A549 (cell line): ENCODE results near the gene FOLR2. TPM values are rescaled to one million over a fixed set of nuclear protein-coding genes. Genes with fewer than 3 reads are reported as not detected.

Experiments
- ATAC-seq, 2 experiments: fragments of 200-7000 bp in 1 of 2; fragments of >200 bp in 1 of 2; cut with Nextera tagmentation in 1 of 2; cut with Tn5 transposase in 1 of 2; 3 replicates each; pipeline versions ENCODE4 v1.8.0 to v1.9.1; 2018 to 2020; ENCODE audit warnings: mild to moderate bottlenecking in 1 of 2, moderate library complexity in 1 of 2
- CTCF ChIA-PET: fragments of 300-600 bp; sonication (Branson Sonifier 250); formaldehyde crosslinking; extraction: SDS; loops from one replicate; lab custom pipeline; 2021; ENCODE audit warnings: antibody characterized with exemption, inconsistent platforms; lab: Yijun Ruan, JAX
- POLR2A ChIA-PET: fragments of 350-600 bp; formaldehyde crosslinking; extraction: SDS; loops from one replicate; lab custom pipeline; 2021; ENCODE audit warnings: antibody characterized with exemption, inconsistent platforms; lab: Yijun Ruan, JAX
- DNase-seq, 2 experiments: peaks; one replicate each; pipeline versions ENCODE4 v3.0.0 to v3.0.0-alpha.2; 2011 to 2016; ENCODE audit warnings: low read depth in 1 of 2, low spot score in 1 of 2
- FAIRE-seq: peaks from 2 replicates; lab custom pipeline; 2011; peaks lifted over from hg19 to GRCh38; lab: Jason Lieb, UNC
- H3K27ac ChIP-seq, 2 experiments: fragments of >200 bp; sonication (Bioruptor Twin); formaldehyde crosslinking; 3 replicates each; pipeline ENCODE4 v1.5.1; 2016 to 2017
- H3K4me1 ChIP-seq: fragments of >200 bp; sonication (Bioruptor Twin); formaldehyde crosslinking; 3 replicates; pipeline ENCODE4 v1.6.1; 2016
- H3K4me2 ChIP-seq: fragments of >200 bp; sonication (Bioruptor Twin); formaldehyde crosslinking; 3 replicates; pipeline ENCODE4 v1.6.1; 2016
- H3K4me3 ChIP-seq: fragments of >200 bp; sonication (Bioruptor Twin); formaldehyde crosslinking; 3 replicates; pipeline ENCODE4 v1.5.1; 2016
- H3K9me3 ChIP-seq: fragments of >200 bp; sonication (Bioruptor Twin); formaldehyde crosslinking; 3 replicates; pipeline ENCODE4 v1.6.1; 2016
- BHLHE40 ChIP-seq: IDR thresholded peaks from 2 replicates; pipeline ENCODE4 v1.6.1; 2012; ENCODE audit warnings: low read depth, low read length, inconsistent platforms
- CBX2 ChIP-seq: fragments of 200-600 bp; sonication (generic); IDR thresholded peaks from 2 replicates; pipeline ENCODE4 v1.6.1; 2016; ENCODE audit warnings: low read depth, mild to moderate bottlenecking, borderline replicate concordance
- CEBPB ChIP-seq, 2 experiments: fragments of >200 bp in 1 of 2; sonication (Bioruptor Twin) in 1 of 2; formaldehyde crosslinking in 1 of 2; IDR thresholded peaks; 2 replicates each; pipeline ENCODE4 v1.6.1; 2012 to 2016
- FOSB ChIP-seq: fragments of 250-450 bp; sonication (Bioruptor Pico); IDR thresholded peaks from 2 replicates; pipeline ENCODE4 v1.5.0; 2020; ENCODE audit warnings: mild to moderate bottlenecking, moderate library complexity
- FOSL2 ChIP-seq, 2 experiments: fragments of 450-650 bp in 1 of 2; fragments of >200 bp in 1 of 2; sonication (Bioruptor Twin) in 1 of 2; formaldehyde crosslinking; IDR thresholded peaks; 2 replicates each; pipeline versions ENCODE4 v1.5.0 to v1.6.1; 2016 to 2020; ENCODE audit warnings: mild to moderate bottlenecking in 1 of 2, moderate library complexity in 1 of 2
- FOXS1 ChIP-seq: fragments of 250-450 bp; sonication (Bioruptor Pico); IDR thresholded peaks from 2 replicates; pipeline ENCODE4 v1.5.0; 2020; ENCODE audit warnings: mild to moderate bottlenecking, moderate library complexity
- HOXB13 ChIP-seq: fragments of 250-450 bp; sonication (Bioruptor Pico); IDR thresholded peaks from 2 replicates; pipeline ENCODE4 v1.5.0; 2020; ENCODE audit warnings: low read depth, mild to moderate bottlenecking, moderate library complexity
- KDM5A ChIP-seq: fragments of 200-600 bp; sonication (generic); IDR thresholded peaks from 2 replicates; pipeline ENCODE4 v1.6.1; 2016; ENCODE audit warnings: antibody characterized with exemption, mild to moderate bottlenecking
- MAFK ChIP-seq: fragments of 450-650 bp; IDR thresholded peaks from 2 replicates; pipeline ENCODE4 v1.6.1; 2014; ENCODE audit not compliant: partially characterized antibody
- RARB ChIP-seq: fragments of 250-450 bp; sonication (Bioruptor Pico); IDR thresholded peaks from 2 replicates; pipeline ENCODE4 v1.8.0; 2021; ENCODE audit warnings: mild to moderate bottlenecking, moderate library complexity
- RCOR1 ChIP-seq: fragments of 150-350 bp; IDR thresholded peaks from 2 replicates; pipeline ENCODE4 v1.6.1; 2014; ENCODE audit warnings: antibody characterized with exemption, low read length, low read depth
- RFX5 ChIP-seq: fragments of 450-650 bp; IDR thresholded peaks from 2 replicates; pipeline ENCODE4 v1.7.1; 2014; ENCODE audit warnings: antibody characterized with exemption, mild to moderate bottlenecking, moderate library complexity
- ZC3H11A ChIP-seq: fragments of 450-650 bp; IDR thresholded peaks from 2 replicates; pipeline ENCODE4 v1.6.1; 2014; ENCODE audit warnings: antibody characterized with exemption, mild to moderate bottlenecking
- ZFP36 ChIP-seq: fragments of 450-650 bp; IDR thresholded peaks from 2 replicates; pipeline ENCODE4 v1.6.1; 2014; ENCODE audit warnings: borderline replicate concordance; ENCODE audit not compliant: partially characterized antibody
- ZNF302 ChIP-seq: fragments of 250-450 bp; sonication (Bioruptor Pico); IDR thresholded peaks from 2 replicates; pipeline ENCODE4 v1.9.0; 2021; ENCODE audit warnings: inconsistent platforms, mild to moderate bottlenecking, moderate library complexity
- WGBS: methylation state at CpG from one replicate; pipeline ENCODE4 v1.1.6; 2017; ENCODE audit errors: missing lambda C conversion rate; 5-methylcytosine and 5-hydroxymethylcytosine counted together
- polyA plus RNA-seq, 4 experiments: library from polyadenylated mRNA; depleted of rRNA in 3 of 4; stranded (reverse); fragments of >200 nt; fragmentation: RNase III in 1 of 4; extraction: RNeasy Plus Mini Kit Qiagen cat#74134 plus additional on column Dnase treatment in 1 of 4; gene quantifications; 2 replicates in 3 of 4; 3 replicates in 1 of 4; pipeline ENCODE4 v1.2.3, GENCODE V29; 2011 to 2017
- TF ChIP-seq, protein P1 (sequence below): fragments of >200 bp; sonication (Bioruptor Twin); formaldehyde crosslinking; IDR thresholded peaks from 2 replicates; pipeline ENCODE4 v1.6.1; 2016
- TF ChIP-seq, protein P2 (sequence below): fragments of 150-350 bp; IDR thresholded peaks from 2 replicates; pipeline ENCODE4 v1.6.1; 2014; ENCODE audit warnings: low read depth, mild to moderate bottlenecking, low read length
- TF ChIP-seq, protein P3 (sequence below): fragments of 450-650 bp; IDR thresholded peaks from 2 replicates; pipeline ENCODE4 v1.6.1; 2014; ENCODE audit warnings: antibody characterized with exemption
- TF ChIP-seq, protein P4 (sequence below): fragments of 250-450 bp; sonication (Bioruptor Pico); IDR thresholded peaks from 2 replicates; pipeline ENCODE4 v1.5.0; 2021; ENCODE audit warnings: mild to moderate bottlenecking, moderate library complexity, borderline replicate concordance

Gene FOLR2
- polyA plus RNA-seq, 2 of the 4 experiments (the other 2 are of a cell fraction), result not detected

DNA sequence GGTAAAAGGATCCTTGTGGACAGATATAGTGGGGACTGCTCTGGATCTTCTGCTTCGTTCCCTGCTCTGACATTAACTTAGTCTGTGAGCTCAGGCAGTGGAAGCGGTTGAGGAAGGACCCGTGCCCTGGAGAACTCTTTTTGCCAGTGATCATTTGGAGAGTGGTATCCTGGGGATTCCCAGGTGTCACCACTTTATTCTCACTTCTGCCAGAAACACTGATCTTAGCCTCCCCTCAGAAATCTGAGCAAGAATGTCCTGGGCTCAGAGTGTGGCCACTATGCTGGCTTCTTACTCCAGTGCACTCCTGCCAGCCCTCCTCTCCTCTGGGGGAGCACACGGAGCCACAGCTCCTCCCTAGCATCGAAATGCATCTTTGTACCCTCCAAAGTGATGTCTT, 35.0 kb downstream of the FOLR2 start:
- WGBS, result 52% methylated on average over 5 of the region's 5 CpGs
- TF ChIP-seq KDM5A (no peak), CEBPB (IDR thresholded peaks at IDR 0.05) (no peak), FOSL2 (IDR thresholded peaks at IDR 0.05) (no peak), FOSL2 (CRISPR knock-in tag; IDR thresholded peaks at IDR 0.05) (no peak), ZC3H11A (no peak), RARB (CRISPR knock-in tag) (no peak)

DNA sequence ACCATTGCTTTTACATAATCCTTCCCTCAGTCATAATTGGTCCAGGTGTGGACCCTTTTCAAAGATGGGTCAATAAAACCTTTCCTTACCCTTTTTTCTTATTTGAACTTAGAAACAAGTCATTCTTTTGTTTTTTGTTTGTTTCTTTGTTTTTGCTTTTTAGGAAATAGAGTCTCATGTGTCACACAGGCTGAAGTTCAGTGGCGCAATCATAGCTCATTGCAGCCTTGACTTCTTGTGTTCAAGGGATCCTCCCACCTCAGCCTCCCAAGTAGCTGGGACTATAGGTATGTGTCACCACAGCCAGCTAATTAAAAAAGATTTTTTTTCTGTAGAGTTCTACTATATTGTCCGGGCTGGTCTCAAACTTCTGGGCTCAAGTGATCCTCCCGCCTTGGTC, 36.8 kb downstream of the FOLR2 start:
- no peak for DNase-seq
- FAIRE-seq, result no peak
- CTCF ChIA-PET, result interaction anchor here (1.1 to 1.2 kb wide), 2 partner anchors 16 to 1098 kb away, joined by 3 read pairs; no protein-coding TSS in a partner anchor
- H3K4me1 ChIP-seq, result no peaks in the 10 kb centered on the region
- no peak for ATAC-seq
- POLR2A ChIA-PET, result no interaction called here
- 62% methylated on average over 3 of the region's 3 CpGs for WGBS
- TF ChIP-seq RFX5, result no peak
- no peak for TF ChIP-seq FOSB (CRISPR knock-in tag)
- TF ChIP-seq, protein P1, sequence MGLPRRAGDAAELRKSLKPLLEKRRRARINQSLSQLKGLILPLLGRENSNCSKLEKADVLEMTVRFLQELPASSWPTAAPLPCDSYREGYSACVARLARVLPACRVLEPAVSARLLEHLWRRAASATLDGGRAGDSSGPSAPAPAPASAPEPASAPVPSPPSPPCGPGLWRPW, result no peak
- no peak for TF ChIP-seq FOXS1 (CRISPR knock-in tag)
- TF ChIP-seq, protein P2, sequence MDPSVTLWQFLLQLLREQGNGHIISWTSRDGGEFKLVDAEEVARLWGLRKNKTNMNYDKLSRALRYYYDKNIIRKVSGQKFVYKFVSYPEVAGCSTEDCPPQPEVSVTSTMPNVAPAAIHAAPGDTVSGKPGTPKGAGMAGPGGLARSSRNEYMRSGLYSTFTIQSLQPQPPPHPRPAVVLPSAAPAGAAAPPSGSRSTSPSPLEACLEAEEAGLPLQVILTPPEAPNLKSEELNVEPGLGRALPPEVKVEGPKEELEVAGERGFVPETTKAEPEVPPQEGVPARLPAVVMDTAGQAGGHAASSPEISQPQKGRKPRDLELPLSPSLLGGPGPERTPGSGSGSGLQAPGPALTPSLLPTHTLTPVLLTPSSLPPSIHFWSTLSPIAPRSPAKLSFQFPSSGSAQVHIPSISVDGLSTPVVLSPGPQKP, result no peak
- TF ChIP-seq, protein P3, sequence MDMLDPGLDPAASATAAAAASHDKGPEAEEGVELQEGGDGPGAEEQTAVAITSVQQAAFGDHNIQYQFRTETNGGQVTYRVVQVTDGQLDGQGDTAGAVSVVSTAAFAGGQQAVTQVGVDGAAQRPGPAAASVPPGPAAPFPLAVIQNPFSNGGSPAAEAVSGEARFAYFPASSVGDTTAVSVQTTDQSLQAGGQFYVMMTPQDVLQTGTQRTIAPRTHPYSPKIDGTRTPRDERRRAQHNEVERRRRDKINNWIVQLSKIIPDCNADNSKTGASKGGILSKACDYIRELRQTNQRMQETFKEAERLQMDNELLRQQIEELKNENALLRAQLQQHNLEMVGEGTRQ, result no peak
- TF ChIP-seq CBX2, result no peak
- TF ChIP-seq ZNF302 (CRISPR knock-in tag), result no peak
- no peak for TF ChIP-seq HOXB13 (CRISPR knock-in tag)
- TF ChIP-seq, protein P4, sequence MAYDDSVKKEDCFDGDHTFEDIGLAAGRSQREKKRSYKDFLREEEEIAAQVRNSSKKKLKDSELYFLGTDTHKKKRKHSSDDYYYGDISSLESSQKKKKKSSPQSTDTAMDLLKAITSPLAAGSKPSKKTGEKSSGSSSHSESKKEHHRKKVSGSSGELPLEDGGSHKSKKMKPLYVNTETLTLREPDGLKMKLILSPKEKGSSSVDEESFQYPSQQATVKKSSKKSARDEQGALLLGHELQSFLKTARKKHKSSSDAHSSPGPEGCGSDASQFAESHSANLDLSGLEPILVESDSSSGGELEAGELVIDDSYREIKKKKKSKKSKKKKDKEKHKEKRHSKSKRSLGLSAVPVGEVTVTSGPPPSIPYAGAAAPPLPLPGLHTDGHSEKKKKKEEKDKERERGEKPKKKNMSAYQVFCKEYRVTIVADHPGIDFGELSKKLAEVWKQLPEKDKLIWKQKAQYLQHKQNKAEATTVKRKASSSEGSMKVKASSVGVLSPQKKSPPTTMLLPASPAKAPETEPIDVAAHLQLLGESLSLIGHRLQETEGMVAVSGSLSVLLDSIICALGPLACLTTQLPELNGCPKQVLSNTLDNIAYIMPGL (CRISPR knock-in tag), result no peak
- no peak for TF ChIP-seq ZFP36
- TF ChIP-seq BHLHE40, result no peak
- TF ChIP-seq RCOR1, result no peak
- no peak for TF ChIP-seq KDM5A
- no peak for TF ChIP-seq MAFK
- TF ChIP-seq, all 56 proteins: peak for 0
- Histone ChIP-seq H3K27ac (no peak overlapping the region), H3K4me3 (no peak overlapping the region), H3K4me2 (no peak overlapping the region), H3K9me3 (peaks cover 7% of the 10 kb centered on the region; the same call in 1 of the 3 replicates)

More for the DNA sequence above, 35.0 kb downstream of the FOLR2 start:
- CTCF ChIA-PET, result interaction anchor here (0.6 to 1.2 kb wide), 4 partner anchors 68 to 1619 kb away, joined by 3 to 4 read pairs (median 3); no protein-coding TSS in a partner anchor
- POLR2A ChIA-PET, result no interaction called here
- no peaks in the 10 kb centered on the region for H3K4me1 ChIP-seq
- H3K4me2 ChIP-seq, result no peak overlapping the region
- DNase-seq, result no peak
- no peak for ATAC-seq
- H3K9me3 ChIP-seq, result peaks cover 7% of the 10 kb centered on the region; the same call in 1 of the 3 replicates
- FAIRE-seq, result no peak
- H3K27ac ChIP-seq, result no peak overlapping the region
- H3K4me3 ChIP-seq, result no peak overlapping the region
